HEK293 (cell line): ENCODE measurements around the gene MLLT3.

Experiments used
- CTCF ChIP-seq: fragments of 450-650 bp; formaldehyde crosslinking; IDR thresholded peaks from 2 replicates; pipeline ENCODE4 v1.5.1; 2016; ENCODE audit warnings: missing biosample characterization, missing genetic modification characterization
- HOXA7 ChIP-seq: sonication (generic); formaldehyde crosslinking; IDR thresholded peaks from 2 replicates; pipeline ENCODE4 v1.8.1; 2022; ENCODE audit warnings: missing genetic modification reagents, borderline replicate concordance
- MEIS1 ChIP-seq: sonication (generic); formaldehyde crosslinking; IDR thresholded peaks from 2 replicates; pipeline ENCODE4 v1.8.1; 2022; ENCODE audit warnings: missing genetic modification reagents, mild to moderate bottlenecking, borderline replicate concordance
- SCRT2 ChIP-seq: fragments of 450-650 bp; formaldehyde crosslinking; IDR thresholded peaks from 2 replicates; pipeline ENCODE4 v1.5.1; 2016; ENCODE audit warnings: missing biosample characterization, missing genetic modification characterization
- SP2 ChIP-seq: fragments of 450-650 bp; formaldehyde crosslinking; IDR thresholded peaks from 2 replicates; pipeline ENCODE4 v1.5.1; 2016; ENCODE audit warnings: missing biosample characterization, missing genetic modification characterization
- SP7 ChIP-seq: fragments of 450-650 bp; formaldehyde crosslinking; IDR thresholded peaks from 2 replicates; pipeline ENCODE4 v1.5.1; 2016; ENCODE audit warnings: missing biosample characterization, missing genetic modification characterization
- TCF7L2 ChIP-seq: IDR thresholded peaks from 2 replicates; pipeline ENCODE4 v1.6.1; 2011; ENCODE audit warnings: low read depth, mild to moderate bottlenecking, inconsistent platforms, low read length, moderate library complexity, borderline replicate concordance
- TRIM28 ChIP-seq: IDR thresholded peaks from 2 replicates; pipeline ENCODE4 v1.6.1; 2011; ENCODE audit warnings: low read length, control low read depth, borderline replicate concordance
- ZBTB11 ChIP-seq: fragments of 450-650 bp; formaldehyde crosslinking; conservative IDR thresholded peaks from 2 replicates; pipeline ENCODE4 v1.5.1; 2016; ENCODE audit warnings: low read depth, missing biosample characterization, missing genetic modification characterization
- ZNF2 ChIP-seq: fragments of 450-650 bp; formaldehyde crosslinking; IDR thresholded peaks from 2 replicates; pipeline ENCODE4 v1.5.1; 2016; ENCODE audit warnings: missing biosample characterization, missing genetic modification characterization
- ZNF274 ChIP-seq, 2 experiments: fragments of 200-500 bp in 1 of 2; fragments of 450-650 bp in 1 of 2; sonication (Bioruptor generic) in 1 of 2; formaldehyde crosslinking in 1 of 2; IDR thresholded peaks; 2 replicates each; pipeline versions ENCODE4 v1.5.1 to v1.6.1; 2014 to 2016; ENCODE audit warnings: borderline replicate concordance in 1 of 2, inconsistent platforms in 1 of 2, low read length in 1 of 2, missing biosample characterization in 1 of 2, missing genetic modification characterization in 1 of 2
- ZXDB ChIP-seq: fragments of 450-650 bp; formaldehyde crosslinking; IDR thresholded peaks from 2 replicates; pipeline ENCODE4 v1.5.1; 2016; ENCODE audit warnings: missing biosample characterization, missing genetic modification characterization
- TF ChIP-seq, protein P1 (sequence below): fragments of 450-650 bp; formaldehyde crosslinking; IDR thresholded peaks from 2 replicates; pipeline ENCODE4 v1.5.1; 2017; ENCODE audit warnings: missing biosample characterization, missing genetic modification characterization
- TF ChIP-seq, protein P2 (sequence below): fragments of 450-650 bp; formaldehyde crosslinking; IDR thresholded peaks from 2 replicates; pipeline ENCODE4 v1.5.1; 2017; ENCODE audit warnings: missing biosample characterization, missing genetic modification characterization

DNA sequence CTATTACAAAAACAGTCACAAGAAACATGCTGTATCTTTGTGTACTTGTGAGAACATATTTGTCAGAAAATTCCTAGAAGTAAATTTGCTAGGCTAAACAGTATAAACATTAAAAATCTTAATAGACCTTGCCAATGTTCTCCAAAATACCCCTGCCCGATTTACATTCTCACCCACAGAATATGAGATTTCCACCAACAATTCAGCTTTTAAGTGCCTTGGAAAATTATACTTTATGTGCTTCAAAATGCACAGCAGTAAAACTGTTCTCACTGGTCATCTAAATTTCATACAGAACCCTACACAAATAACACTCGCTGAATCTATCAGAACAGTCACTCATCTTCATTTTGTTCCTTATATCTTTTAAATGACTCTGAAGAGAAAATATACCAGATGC is 5.5 kb downstream of the MLLT3 start:
- no peak for TF ChIP-seq TRIM28
- no peak for TF ChIP-seq HOXA7 (CRISPR knock-in tag)
- TF ChIP-seq SCRT2: no peak
- TF ChIP-seq ZNF2 (tag by site-specific recombination): no peak
- TF ChIP-seq SP7 (tag by site-specific recombination): no peak
- no peak for TF ChIP-seq MEIS1
- TF ChIP-seq, protein P1, sequence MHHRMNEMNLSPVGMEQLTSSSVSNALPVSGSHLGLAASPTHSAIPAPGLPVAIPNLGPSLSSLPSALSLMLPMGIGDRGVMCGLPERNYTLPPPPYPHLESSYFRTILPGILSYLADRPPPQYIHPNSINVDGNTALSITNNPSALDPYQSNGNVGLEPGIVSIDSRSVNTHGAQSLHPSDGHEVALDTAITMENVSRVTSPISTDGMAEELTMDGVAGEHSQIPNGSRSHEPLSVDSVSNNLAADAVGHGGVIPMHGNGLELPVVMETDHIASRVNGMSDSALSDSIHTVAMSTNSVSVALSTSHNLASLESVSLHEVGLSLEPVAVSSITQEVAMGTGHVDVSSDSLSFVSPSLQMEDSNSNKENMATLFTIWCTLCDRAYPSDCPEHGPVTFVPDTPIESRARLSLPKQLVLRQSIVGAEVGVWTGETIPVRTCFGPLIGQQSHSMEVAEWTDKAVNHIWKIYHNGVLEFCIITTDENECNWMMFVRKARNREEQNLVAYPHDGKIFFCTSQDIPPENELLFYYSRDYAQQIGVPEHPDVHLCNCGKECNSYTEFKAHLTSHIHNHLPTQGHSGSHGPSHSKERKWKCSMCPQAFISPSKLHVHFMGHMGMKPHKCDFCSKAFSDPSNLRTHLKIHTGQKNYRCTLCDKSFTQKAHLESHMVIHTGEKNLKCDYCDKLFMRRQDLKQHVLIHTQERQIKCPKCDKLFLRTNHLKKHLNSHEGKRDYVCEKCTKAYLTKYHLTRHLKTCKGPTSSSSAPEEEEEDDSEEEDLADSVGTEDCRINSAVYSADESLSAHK (tag by site-specific recombination): no peak
- TF ChIP-seq ZXDB (tag by site-specific recombination): no peak
- TF ChIP-seq, protein P2, sequence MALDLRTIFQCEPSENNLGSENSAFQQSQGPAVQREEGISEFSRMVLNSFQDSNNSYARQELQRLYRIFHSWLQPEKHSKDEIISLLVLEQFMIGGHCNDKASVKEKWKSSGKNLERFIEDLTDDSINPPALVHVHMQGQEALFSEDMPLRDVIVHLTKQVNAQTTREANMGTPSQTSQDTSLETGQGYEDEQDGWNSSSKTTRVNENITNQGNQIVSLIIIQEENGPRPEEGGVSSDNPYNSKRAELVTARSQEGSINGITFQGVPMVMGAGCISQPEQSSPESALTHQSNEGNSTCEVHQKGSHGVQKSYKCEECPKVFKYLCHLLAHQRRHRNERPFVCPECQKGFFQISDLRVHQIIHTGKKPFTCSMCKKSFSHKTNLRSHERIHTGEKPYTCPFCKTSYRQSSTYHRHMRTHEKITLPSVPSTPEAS (tag by site-specific recombination): no peak
- no peak for TF ChIP-seq SP2 (tag by site-specific recombination)
- TF ChIP-seq CTCF (tag by site-specific recombination): no peak
- TF ChIP-seq TCF7L2: no peak
- TF ChIP-seq ZNF274 (IDR thresholded peaks at IDR 0.05; ENCODE audit: low read length): no peak
- no peak for TF ChIP-seq ZNF274 (tag by site-specific recombination; IDR thresholded peaks at IDR 0.05; ENCODE audit: borderline replicate concordance)
- TF ChIP-seq ZBTB11 (tag by site-specific recombination): no peak
